ENCODE data around the gene FOXP1. TPM values are rescaled to one million over a fixed set of nuclear protein-coding genes. Genes with fewer than 3 reads are reported as not detected.
A peak's percentile ranks its signal among the peaks of the same experiment; 100 is the strongest.

The FOXP1 gene
- total RNA-seq, 2 experiments from 2014 or later = 178 TPM

- POLR2A ChIA-PET = no interaction called here
- Mint-ChIP-seq H3K9me3 (peaks cover 4% of the 10 kb centered on the region), H3K4me1 (peaks cover 27% of the 10 kb centered on the region), H3K27me3 (no peaks in the 10 kb centered on the region), H3K4me3 (no peak overlapping the region), H3K27ac (no peak overlapping the region), H3K36me3 (peaks cover 28% of the 10 kb centered on the region)
- ATAC-seq (ENCODE audit: low read depth) = no peak
- no peak for DNase-seq
These were observed 392.5 kb downstream of the FOXP1 start for GRCh38 chr3:71191031-71191482.

- H3K4me1 Mint-ChIP-seq = peaks cover 30% of the 10 kb centered on the region
- POLR2A ChIA-PET = no interaction called here
- peak overlapping the region; percentile 60 for H3K27ac Mint-ChIP-seq
- ATAC-seq (ENCODE audit: low read depth) (no peak), DNase-seq (no peak)
- H3K9me3 Mint-ChIP-seq = peaks cover 3% of the 10 kb centered on the region
- no peak overlapping the region for H3K4me3 Mint-ChIP-seq
- no peaks in the 10 kb centered on the region for H3K27me3 Mint-ChIP-seq
- H3K36me3 Mint-ChIP-seq = peaks cover 32% of the 10 kb centered on the region
These were observed 394.0 kb downstream of the FOXP1 start for GRCh38 chr3:71189480-71189879.

GRCh38 chr3:71187715-71188114 is 395.8 kb downstream of the FOXP1 start:
- peaks cover 23% of the 10 kb centered on the region for H3K4me1 Mint-ChIP-seq
- H3K27ac Mint-ChIP-seq = no peak overlapping the region
- H3K4me3 Mint-ChIP-seq = no peak overlapping the region
- DNase-seq = no peak
- POLR2A ChIA-PET = no interaction called here
- peaks cover 3% of the 10 kb centered on the region for H3K9me3 Mint-ChIP-seq
- no peak for ATAC-seq (ENCODE audit: low read depth)
- H3K36me3 Mint-ChIP-seq = peaks cover 36% of the 10 kb centered on the region
- H3K27me3 Mint-ChIP-seq = no peaks in the 10 kb centered on the region

- Mint-ChIP-seq H3K36me3 (peaks cover 36% of the 10 kb centered on the region), H3K9me3 (peaks cover 3% of the 10 kb centered on the region), H3K4me3 (no peak overlapping the region), H3K27me3 (no peaks in the 10 kb centered on the region), H3K27ac (no peak overlapping the region), H3K4me1 (peaks cover 21% of the 10 kb centered on the region)
- POLR2A ChIA-PET = no interaction called here
- no peak for ATAC-seq (ENCODE audit: low read depth)
- DNase-seq = no peak
These were observed 396.7 kb downstream of the FOXP1 start for GRCh38 chr3:71186801-71187200.

GRCh38 chr3:71185733-71186455 is 397.6 kb downstream of the FOXP1 start:
- DNase-seq (no peak), ATAC-seq (ENCODE audit: low read depth) (peak; percentile 70)
- Mint-ChIP-seq H3K36me3 (peaks cover 41% of the 10 kb centered on the region), H3K9me3 (peaks cover 3% of the 10 kb centered on the region), H3K4me1 (peaks cover 18% of the 10 kb centered on the region), H3K27ac (peak overlapping the region; percentile 49), H3K4me3 (no peak overlapping the region), H3K27me3 (no peaks in the 10 kb centered on the region)
- POLR2A ChIA-PET = no interaction called here

GRCh38 chr3:71184252-71184651 is 399.3 kb downstream of the FOXP1 start:
- H3K4me1 Mint-ChIP-seq = peaks cover 14% of the 10 kb centered on the region
- peaks cover 3% of the 10 kb centered on the region for H3K9me3 Mint-ChIP-seq
- POLR2A ChIA-PET = no interaction called here
- no peak overlapping the region for H3K27ac Mint-ChIP-seq
- ATAC-seq (ENCODE audit: low read depth) (no peak), DNase-seq (no peak)
- no peak overlapping the region for H3K4me3 Mint-ChIP-seq
- H3K36me3 Mint-ChIP-seq = peaks cover 36% of the 10 kb centered on the region
- no peaks in the 10 kb centered on the region for H3K27me3 Mint-ChIP-seq

GRCh38 chr3:71183549-71183948 is 400.0 kb downstream of the FOXP1 start:
- DNase-seq (no peak), ATAC-seq (ENCODE audit: low read depth) (no peak)
- Mint-ChIP-seq H3K4me3 (no peak overlapping the region), H3K9me3 (no peaks in the 10 kb centered on the region), H3K36me3 (peaks cover 33% of the 10 kb centered on the region), H3K27me3 (no peaks in the 10 kb centered on the region), H3K27ac (no peak overlapping the region), H3K4me1 (peaks cover 11% of the 10 kb centered on the region)
- POLR2A ChIA-PET = no interaction called here

GRCh38 chr3:71180524-71180923 is 403.0 kb downstream of the FOXP1 start:
- POLR2A ChIA-PET = no interaction called here
- H3K36me3 Mint-ChIP-seq = peaks cover 30% of the 10 kb centered on the region
- H3K4me1 Mint-ChIP-seq = peaks cover 8% of the 10 kb centered on the region
- no peak overlapping the region for H3K27ac Mint-ChIP-seq
- ATAC-seq (ENCODE audit: low read depth) (no peak), DNase-seq (no peak)
- no peak overlapping the region for H3K4me3 Mint-ChIP-seq
- H3K9me3 Mint-ChIP-seq = no peaks in the 10 kb centered on the region
- no peaks in the 10 kb centered on the region for H3K27me3 Mint-ChIP-seq

GRCh38 chr3:71177375-71177774 is 406.2 kb downstream of the FOXP1 start:
- H3K4me1 Mint-ChIP-seq = peaks cover 9% of the 10 kb centered on the region
- H3K4me3 Mint-ChIP-seq = no peak overlapping the region
- no peaks in the 10 kb centered on the region for H3K27me3 Mint-ChIP-seq
- DNase-seq = no peak
- no peak for ATAC-seq (ENCODE audit: low read depth)
- H3K36me3 Mint-ChIP-seq = peaks cover 29% of the 10 kb centered on the region
- POLR2A ChIA-PET = no interaction called here
- no peak overlapping the region for H3K27ac Mint-ChIP-seq
- H3K9me3 Mint-ChIP-seq = no peaks in the 10 kb centered on the region

- no peak for DNase-seq
- Mint-ChIP-seq H3K9me3 (no peaks in the 10 kb centered on the region), H3K27me3 (no peaks in the 10 kb centered on the region), H3K36me3 (peaks cover 28% of the 10 kb centered on the region), H3K27ac (no peak overlapping the region), H3K4me3 (no peak overlapping the region), H3K4me1 (peaks cover 7% of the 10 kb centered on the region)
- POLR2A ChIA-PET = no interaction called here
- no peak for ATAC-seq (ENCODE audit: low read depth)
These were observed 407.2 kb downstream of the FOXP1 start for GRCh38 chr3:71176366-71176765.

- POLR2A ChIA-PET = interaction anchor here (0.7 kb wide), 1 partner anchor 45 kb away, joined by 3 read pairs; no protein-coding TSS in a partner anchor
- DNase-seq (no peak), ATAC-seq (ENCODE audit: low read depth) (no peak)
- H3K9me3 Mint-ChIP-seq = no peaks in the 10 kb centered on the region
- H3K27me3 Mint-ChIP-seq = no peaks in the 10 kb centered on the region
- peaks cover 23% of the 10 kb centered on the region for H3K36me3 Mint-ChIP-seq
- H3K4me3 Mint-ChIP-seq = no peak overlapping the region
- H3K27ac Mint-ChIP-seq = no peak overlapping the region
- H3K4me1 Mint-ChIP-seq = peaks cover 7% of the 10 kb centered on the region
These were observed 407.7 kb downstream of the FOXP1 start for GRCh38 chr3:71175691-71176365.

GRCh38 chr3:71172951-71173350 is 410.6 kb downstream of the FOXP1 start:
- Mint-ChIP-seq H3K27ac (no peak overlapping the region), H3K4me3 (no peak overlapping the region), H3K36me3 (peaks cover 37% of the 10 kb centered on the region), H3K9me3 (no peaks in the 10 kb centered on the region), H3K4me1 (peaks cover 13% of the 10 kb centered on the region), H3K27me3 (no peaks in the 10 kb centered on the region)
- ATAC-seq (ENCODE audit: low read depth) (no peak), DNase-seq (no peak)
- POLR2A ChIA-PET = no interaction called here

- H3K9me3 Mint-ChIP-seq = no peaks in the 10 kb centered on the region
- POLR2A ChIA-PET = no interaction called here
- no peak for ATAC-seq (ENCODE audit: low read depth)
- no peak overlapping the region for H3K27ac Mint-ChIP-seq
- no peak for DNase-seq
- no peaks in the 10 kb centered on the region for H3K27me3 Mint-ChIP-seq
- no peak overlapping the region for H3K4me3 Mint-ChIP-seq
- peaks cover 36% of the 10 kb centered on the region for H3K36me3 Mint-ChIP-seq
- peaks cover 10% of the 10 kb centered on the region for H3K4me1 Mint-ChIP-seq
These were observed 411.3 kb downstream of the FOXP1 start for GRCh38 chr3:71172189-71172588.

- Mint-ChIP-seq H3K4me1 (peaks cover 8% of the 10 kb centered on the region), H3K36me3 (peaks cover 41% of the 10 kb centered on the region), H3K27ac (no peak overlapping the region), H3K9me3 (no peaks in the 10 kb centered on the region), H3K27me3 (no peaks in the 10 kb centered on the region), H3K4me3 (no peak overlapping the region)
- ATAC-seq (ENCODE audit: low read depth) (no peak), DNase-seq (no peak)
- POLR2A ChIA-PET = no interaction called here
These were observed 412.3 kb downstream of the FOXP1 start for GRCh38 chr3:71171247-71171646.
